ENCODE measurements around the gene TFDP3. TPM values are rescaled to one million over a fixed set of nuclear protein-coding genes. Genes with fewer than 3 reads are reported as not detected.

TFDP3 gene
- total RNA-seq, 1 donor from 2014 or later: not detected

- no peak for DNase-seq
These were observed 33.0 kb downstream of the TFDP3 start for GRCh38 chrX:133185119-133185518.

- DNase-seq: no peak
These were observed 34.3 kb downstream of the TFDP3 start for GRCh38 chrX:133183806-133184205.

- DNase-seq: no peak
These were observed 38.7 kb downstream of the TFDP3 start for GRCh38 chrX:133179500-133179899.

DNA sequence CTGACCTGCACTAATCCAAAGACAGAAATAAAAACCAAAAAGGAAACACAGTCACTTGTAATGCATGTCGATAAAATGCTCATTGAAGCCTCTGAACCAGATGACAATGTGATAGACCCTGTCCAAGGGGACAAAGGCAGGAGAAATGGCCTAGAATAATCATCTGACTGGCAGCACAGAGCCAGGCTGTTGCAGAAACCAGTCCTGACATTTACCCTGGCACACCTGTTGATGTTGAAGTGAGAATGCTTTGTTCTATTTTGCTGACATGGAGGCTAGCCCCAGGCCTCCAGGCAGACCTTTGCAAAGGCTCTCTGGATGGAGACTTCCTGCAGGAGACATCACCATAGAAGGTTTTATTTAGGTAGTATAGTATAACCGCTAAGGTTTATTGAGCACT lies 41.0 kb downstream of the TFDP3 start:
- DNase-seq: no peak

DNA sequence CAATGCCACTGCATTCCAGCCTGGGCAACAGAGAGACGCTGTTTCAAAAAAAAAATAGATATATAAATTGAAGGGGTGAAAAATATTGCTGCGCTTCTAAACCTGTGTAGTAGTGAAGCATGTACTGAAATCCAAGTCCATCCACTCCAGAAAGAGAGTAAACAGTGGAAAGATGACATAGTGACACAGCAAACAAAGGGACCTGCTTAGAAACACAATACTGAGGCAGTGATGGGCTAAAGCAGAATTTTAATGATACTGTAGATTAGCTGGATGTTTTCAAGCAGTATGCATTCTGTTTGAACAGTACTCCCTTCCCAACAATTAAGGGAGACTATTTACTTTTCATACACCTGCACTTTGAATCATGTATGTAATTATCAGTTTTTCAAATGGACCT lies 42.5 kb downstream of the TFDP3 start:
- DNase-seq: no peak

DNA sequence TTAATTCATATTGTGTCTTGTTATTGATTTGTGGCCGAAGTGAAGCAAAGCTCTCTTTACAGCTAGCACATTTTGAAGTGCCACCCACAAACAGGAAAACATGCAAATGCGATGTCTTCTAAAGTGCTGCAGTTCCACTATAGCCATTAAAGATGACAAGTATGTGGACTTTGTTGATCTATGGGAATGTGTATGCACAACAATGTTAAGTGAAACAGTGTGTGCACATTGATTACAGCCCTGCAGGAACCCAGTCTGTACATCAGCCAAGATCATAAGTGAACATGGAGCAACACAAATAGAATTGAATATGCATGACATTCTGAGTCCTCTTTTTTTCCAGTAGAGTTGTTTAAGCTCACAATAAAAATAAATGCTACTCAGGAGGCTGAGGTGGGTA lies 43.0 kb downstream of the TFDP3 start:
- DNase-seq: peak; percentile 29

DNA sequence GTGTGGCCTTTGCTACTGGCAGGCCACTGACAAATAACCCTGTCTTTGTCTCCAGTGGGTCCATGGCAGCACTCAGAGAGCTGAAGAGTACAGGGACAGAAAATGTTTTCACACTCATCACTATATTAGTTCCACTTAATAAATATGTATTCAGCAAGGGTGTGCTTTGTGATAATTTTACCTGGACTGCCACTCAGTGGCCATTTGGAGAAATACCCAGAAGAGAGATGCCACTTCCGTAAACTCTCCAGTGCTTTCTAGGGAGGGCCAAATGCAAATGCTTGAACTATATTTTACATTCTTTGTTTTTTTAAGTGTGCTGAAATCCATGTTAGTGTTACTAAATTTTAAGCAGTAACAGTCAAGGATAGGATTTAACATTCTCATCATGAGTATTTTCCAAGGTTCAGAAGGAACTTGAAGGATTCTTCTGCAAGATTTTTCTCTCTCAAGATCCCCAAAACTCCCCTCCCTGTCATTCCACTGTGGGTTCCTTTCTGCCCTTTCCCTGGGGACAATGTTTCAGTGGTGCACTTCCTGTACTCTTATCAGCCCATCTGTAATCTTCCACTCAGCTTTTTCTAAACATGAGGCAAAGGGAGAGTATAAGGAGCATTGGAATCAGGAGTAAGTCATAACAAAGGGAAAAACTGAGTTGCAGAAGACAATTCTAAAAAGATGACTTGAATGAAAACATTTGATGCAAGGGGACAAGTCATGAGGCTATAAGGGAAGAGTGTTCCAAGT lies 46.0 kb downstream of the TFDP3 start:
- DNase-seq: no peak

Small RNA genes lying within 50 kb of the gene (small RNA-seq; reads per million reads assigned to genes)
- not detected for gene RNU1-115P (ENCODE audit: low replicate concordance)

Other genes with a start within 250 kb of the TFDP3 start
- gene USP26, start 121.2 kb downstream of the TFDP3 start, total RNA-seq: not detected
- gene GPC4, start 197.1 kb upstream of the TFDP3 start, total RNA-seq: 24.5 TPM